GM19467 (cell line): Measurements from ENCODE around the gene ZNF148.
"Not testable (repeated sequence)": the region's sequence is repeated elsewhere in the genome, so short reads cannot be mapped to it uniquely, and the experiment has no call there.

Experiments
- ATAC-seq: cut with Tn5 transposase; IDR thresholded peaks from one replicate; pipeline ENCODE4 v1.9.1; 2021; ENCODE audit warnings: mild to moderate bottlenecking, moderate library complexity; ENCODE audit not compliant: unreplicated experiment

The ZNF148 gene, protein sequence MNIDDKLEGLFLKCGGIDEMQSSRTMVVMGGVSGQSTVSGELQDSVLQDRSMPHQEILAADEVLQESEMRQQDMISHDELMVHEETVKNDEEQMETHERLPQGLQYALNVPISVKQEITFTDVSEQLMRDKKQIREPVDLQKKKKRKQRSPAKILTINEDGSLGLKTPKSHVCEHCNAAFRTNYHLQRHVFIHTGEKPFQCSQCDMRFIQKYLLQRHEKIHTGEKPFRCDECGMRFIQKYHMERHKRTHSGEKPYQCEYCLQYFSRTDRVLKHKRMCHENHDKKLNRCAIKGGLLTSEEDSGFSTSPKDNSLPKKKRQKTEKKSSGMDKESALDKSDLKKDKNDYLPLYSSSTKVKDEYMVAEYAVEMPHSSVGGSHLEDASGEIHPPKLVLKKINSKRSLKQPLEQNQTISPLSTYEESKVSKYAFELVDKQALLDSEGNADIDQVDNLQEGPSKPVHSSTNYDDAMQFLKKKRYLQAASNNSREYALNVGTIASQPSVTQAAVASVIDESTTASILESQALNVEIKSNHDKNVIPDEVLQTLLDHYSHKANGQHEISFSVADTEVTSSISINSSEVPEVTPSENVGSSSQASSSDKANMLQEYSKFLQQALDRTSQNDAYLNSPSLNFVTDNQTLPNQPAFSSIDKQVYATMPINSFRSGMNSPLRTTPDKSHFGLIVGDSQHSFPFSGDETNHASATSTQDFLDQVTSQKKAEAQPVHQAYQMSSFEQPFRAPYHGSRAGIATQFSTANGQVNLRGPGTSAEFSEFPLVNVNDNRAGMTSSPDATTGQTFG

DNA sequence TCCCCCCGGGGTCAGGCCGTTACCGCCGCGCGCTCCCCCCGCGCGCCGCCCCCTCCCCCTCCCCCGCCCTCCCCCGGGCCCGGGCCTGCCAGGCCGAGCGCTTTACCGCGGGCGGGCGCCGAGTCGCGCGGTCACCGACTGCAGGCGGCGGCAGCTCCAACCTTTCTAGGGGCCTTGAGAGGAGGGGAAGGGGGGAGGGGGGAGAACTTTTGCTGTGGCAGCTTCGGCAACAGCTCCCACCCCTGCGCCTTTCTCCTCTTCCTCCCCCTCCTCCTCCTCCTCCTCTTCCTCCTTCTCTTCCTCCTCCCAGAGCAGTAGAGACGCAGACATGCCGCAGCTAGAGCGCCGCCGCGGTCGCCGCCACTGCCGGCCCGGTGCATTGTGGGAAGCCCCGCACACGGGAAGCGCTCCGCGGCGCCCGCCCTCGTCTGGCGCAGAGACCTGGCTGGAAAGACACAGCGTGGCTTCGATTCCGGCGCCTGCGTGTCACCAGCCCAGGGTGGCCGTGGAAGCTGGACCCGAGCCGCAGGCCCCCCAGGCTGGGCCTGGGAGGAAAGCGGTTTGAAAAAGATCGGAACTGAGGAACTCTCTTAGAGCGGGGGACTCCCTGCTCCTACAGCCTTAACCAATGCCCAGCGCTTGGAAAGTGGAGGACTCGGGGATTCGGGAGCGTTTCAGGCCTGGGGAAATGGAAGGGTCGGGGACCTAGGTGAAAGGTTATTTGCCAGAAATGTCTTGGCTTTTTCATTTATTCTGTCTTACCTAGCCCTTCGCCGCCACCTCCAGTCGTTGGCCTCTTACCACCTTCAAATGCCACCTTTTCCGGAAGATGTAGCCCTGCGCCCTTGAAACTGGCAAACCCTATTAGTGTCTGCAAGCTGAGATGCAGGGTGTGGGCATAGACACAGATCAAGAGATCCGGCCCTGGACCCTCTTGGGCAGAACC is at the start of gene ZNF148:
Gene ZNF148 (minus strand): TSS at position 330 of the 946 bp plus-strand sequence. CDS start 61,685 bp downstream, outside the sequence.
- ATAC-seq = peak; percentile 81

DNA sequence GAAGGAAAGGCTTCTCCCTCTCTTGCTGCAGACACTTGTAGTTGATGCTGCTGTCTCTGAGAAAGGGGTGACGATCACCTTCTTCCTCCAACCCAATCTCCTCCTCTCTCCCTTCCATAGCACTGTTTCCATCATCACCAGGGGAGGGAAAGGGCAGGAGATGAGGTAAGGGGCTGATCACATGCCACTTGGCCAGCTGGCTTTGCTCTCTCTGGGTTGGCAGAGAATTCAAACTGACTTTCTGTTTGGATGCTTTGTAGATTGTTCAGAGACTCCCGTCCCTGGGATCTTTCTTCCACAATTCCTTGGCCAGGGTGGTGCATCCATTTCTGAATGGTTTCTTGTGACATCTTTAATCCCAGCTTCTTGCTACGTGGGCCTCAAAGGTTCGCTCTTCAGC is 43.2 kb upstream of the ZNF148 start:
- no peak for ATAC-seq

- no peak for ATAC-seq
Observed at GRCh38 chr3:125416235-125416634, 41.1 kb upstream of the ZNF148 start.

GRCh38 chr3:125414669-125415068 is 39.5 kb upstream of the ZNF148 start:
- ATAC-seq = no peak

- no peak for ATAC-seq
Observed at GRCh38 chr3:125410922-125411321, 35.8 kb upstream of the ZNF148 start.

- ATAC-seq = no peak
Observed at GRCh38 chr3:125406070-125406469, 30.9 kb upstream of the ZNF148 start.

GRCh38 chr3:125405515-125405914 is 30.4 kb upstream of the ZNF148 start:
- not testable (repeated sequence) for ATAC-seq

GRCh38 chr3:125403789-125404188 is 28.7 kb upstream of the ZNF148 start:
- ATAC-seq = no peak

DNA sequence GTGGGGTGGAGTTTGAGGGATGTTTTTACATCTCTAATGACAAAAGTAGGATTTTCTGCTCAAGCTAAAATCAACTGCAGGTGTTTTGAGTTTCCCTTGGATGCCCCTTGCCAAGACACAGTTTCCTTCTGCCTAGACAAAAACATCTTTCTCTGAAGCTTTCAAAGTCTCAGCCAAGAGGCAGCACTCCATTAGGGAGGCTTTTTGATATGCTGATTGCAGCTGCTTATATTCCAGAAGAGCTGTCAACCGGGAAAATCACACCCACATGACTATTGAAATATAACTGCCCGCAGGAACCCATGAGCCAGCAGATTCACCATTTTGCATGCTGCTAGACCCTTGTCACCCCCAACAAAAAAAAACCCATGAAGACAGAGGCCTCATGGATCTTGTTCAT is 27.5 kb upstream of the ZNF148 start:
- no peak for ATAC-seq

DNA sequence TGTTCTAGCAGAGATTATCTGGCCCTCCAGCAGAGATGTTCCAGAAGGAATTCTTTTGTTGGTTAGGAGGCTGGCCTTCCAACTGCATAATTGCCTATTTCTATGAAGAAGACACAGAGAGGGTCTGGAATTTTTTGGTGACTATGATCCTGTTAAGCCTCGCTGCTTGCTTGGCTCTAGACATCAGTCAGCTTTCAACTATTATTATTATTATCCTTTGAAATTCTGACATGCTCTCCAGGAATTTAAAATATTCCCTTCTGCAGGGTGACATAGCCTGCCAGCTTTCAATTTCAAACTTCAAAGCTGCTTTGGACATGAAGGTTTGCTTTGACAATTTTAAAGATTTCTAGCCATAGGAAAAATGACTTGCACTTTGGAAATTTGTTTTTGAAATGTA is 26.3 kb upstream of the ZNF148 start:
- no peak for ATAC-seq

- no peak for ATAC-seq
Observed at GRCh38 chr3:125398952-125399351, 23.8 kb upstream of the ZNF148 start.

DNA sequence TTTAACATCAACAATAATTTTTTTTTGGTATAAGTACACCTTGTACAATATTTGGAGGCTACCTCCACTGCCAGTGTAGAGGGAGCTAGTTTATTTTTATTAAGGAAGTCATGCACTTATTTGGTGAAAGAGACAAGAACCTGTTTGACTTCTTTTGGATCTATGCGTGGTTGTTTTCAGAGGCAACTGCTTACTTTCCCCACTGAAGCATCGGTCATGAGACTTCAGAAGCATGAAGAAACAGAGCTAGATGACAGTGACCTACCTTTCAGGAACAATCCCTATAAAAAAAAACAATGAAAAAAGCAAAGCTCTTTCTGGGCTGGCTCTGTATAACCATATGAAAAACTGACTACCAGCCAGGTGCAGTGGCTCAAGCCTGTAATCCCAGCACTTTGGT is 20.0 kb upstream of the ZNF148 start:
- ATAC-seq = no peak

- ATAC-seq = no peak
Observed at GRCh38 chr3:125394406-125394805, 19.3 kb upstream of the ZNF148 start.

- ATAC-seq = no peak
Observed at GRCh38 chr3:125389282-125389681, 14.2 kb upstream of the ZNF148 start.

DNA sequence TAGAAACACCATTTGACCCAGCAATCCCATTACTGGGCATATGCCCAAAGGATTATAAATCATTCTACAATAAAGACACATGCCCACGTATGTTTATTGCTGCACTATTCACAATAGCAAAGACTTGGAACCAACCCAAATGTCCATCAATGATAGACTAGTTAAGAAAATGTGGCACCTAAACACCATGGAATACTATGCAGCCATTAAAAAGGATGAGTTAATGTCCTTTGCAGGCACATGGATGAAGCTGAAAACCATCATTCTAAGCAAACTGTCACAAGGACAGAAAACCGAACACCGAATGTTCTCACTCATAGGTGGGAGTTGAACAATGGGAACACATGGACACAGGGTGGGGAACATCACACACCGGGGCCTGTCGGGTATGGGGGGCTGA is 13.2 kb upstream of the ZNF148 start:
- not testable (repeated sequence) for ATAC-seq

DNA sequence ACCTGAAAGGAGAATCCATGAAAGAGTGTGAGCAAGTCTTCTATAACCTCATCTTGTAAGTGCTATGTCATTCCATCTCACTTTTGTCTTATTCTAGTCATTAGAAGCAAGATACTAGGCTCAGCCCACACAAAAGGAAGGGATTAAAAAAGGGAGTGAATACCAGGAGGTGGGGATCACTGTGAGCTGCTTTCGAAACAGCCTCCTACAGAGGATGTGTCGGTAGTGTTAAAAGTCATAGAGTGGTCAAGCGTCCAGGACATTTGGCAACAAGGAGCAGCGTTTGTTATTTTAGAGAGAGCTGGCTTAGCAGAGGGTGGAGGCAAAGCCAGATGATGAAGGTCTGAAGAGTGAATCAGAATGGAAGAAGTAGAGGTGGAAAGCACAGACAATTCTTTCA is 11.7 kb upstream of the ZNF148 start:
- no peak for ATAC-seq

GRCh38 chr3:125383744-125384143 is 8.6 kb upstream of the ZNF148 start:
- no peak for ATAC-seq

DNA sequence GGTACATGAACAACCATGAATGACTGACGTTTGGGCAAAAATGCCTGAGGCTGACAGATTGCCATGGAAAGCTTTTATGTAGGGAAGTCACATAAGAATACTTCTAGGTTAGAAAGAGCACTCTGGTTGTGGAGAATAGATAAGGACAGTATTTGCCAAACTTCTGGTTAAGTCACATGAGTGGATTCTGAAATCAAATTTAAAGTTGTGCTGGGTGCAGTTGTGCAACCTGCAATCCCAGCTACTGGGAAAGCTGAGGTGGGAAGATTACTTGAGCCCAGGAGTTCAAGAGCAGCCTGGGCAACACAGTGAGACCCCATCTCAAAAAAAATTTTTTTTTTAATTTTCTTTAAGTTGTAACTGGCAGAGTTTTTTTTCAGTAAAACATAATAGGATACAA is 7.2 kb upstream of the ZNF148 start:
- no peak for ATAC-seq

DNA sequence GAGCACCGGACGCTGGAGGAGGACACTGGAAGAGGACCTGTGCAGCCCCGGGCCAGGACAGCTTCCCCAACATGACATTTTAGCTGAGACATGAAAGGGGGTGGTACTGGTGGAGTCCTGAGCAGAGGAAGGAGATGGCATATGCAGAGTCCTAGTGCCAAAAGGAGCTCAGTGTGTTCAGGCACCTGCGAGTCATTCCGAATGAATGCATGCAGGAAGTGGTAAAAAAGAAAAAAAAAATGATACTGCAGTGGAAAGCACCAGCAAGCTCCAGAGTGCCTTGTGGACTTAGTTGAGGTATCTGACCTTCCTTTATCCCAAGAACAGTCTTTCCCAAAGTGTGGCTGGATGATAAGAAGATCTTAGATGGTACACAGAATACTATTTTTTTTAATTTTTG is 6.6 kb upstream of the ZNF148 start:
- ATAC-seq = no peak

DNA sequence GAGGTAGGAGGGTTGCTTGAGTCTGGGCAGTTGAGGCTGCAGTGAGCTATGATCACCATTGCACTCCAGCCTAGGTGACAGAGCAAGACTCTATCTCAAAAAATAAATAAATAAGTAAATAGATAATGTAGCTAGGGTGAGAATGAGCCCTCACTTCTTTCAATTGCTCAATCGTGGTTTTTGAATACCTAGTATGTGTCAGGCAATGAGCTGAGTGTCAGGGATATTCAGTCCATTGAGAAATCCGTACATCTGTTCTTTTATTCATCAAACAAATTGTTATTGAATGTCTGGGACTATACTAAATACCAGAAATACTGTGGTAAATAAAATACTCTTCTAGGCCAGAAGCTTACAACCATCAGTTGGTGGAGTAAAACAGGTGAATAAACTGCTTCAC is 6.2 kb upstream of the ZNF148 start:
- no peak for ATAC-seq

DNA sequence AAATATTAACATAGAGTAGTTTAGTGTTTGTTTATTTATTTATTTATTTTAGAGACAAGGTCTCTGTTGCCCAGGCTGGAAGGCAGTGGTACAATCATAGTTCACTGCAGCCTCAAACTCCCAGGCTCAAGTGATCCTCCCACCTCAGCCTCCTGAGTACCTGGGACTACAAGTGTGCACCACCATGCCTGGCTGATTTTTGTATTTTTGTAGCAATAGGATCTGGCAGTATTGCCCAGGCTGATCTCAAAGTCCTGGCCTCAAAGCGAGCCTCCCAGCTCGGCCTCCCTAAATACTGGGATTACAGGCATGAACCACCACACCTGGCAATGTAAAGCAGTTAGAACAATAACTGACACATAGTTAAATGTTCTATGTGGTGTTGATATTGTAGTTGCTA is 4.4 kb upstream of the ZNF148 start:
- ATAC-seq = no peak
